HG02970 (cell line): ENCODE measurements around the gene RPL35.
"Not testable (repeated sequence)": the region's sequence is repeated elsewhere in the genome, so short reads cannot be mapped to it uniquely, and the experiment has no call there.

Source experiments
- ATAC-seq: cut with Tn5 transposase; IDR thresholded peaks from one replicate; pipeline ENCODE4 v1.9.1; 2021; ENCODE audit warnings: mild to moderate bottlenecking, moderate library complexity, moderate number of reproducible peaks; ENCODE audit not compliant: unreplicated experiment, low FRiP score

RPL35 gene

GRCh38 chr9:124853605-124854143, 8.1 kb downstream of the RPL35 start:
- no peak for ATAC-seq

DNA sequence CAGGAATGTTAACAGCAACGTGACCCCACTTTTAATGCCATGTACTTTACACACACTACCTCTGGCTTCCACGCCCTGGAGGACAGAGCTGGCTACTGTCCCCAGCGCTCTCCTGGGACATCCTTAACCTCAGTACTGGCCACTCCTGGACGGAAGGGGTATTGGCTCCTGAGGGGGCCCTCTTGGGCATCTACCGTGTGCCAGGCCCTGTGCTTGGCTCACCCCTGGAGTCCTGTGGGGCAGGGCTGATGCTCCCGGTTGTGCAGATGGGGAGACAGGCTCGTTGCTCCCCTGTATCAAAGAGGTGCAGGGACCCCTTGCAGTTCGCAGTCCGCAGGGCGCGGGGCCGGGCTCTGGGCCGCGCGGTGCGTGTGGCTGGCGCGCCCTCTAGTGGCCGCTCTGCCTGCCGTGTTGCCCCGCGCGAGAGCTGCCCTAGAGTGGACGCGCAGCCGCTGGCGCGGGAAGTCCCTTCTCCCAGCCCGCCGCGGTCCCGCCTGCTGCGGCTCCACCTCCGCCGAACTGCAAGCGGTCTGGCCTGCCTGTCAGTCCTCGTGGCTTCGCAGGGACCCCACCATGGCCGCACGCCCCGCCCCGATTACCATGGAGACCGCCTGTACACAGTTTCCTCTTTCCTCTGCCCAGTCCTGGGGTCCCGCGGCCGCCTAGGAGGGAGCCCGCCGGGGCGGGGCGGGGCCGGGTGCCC, 8.8 kb downstream of the RPL35 start, which contains the start of gene WDR38:
TSS of gene WDR38 (plus strand) at position 632 of the 703 bp plus-strand sequence. CDS start 72 bp downstream, outside the sequence.
- peak; percentile 73 for ATAC-seq

DNA sequence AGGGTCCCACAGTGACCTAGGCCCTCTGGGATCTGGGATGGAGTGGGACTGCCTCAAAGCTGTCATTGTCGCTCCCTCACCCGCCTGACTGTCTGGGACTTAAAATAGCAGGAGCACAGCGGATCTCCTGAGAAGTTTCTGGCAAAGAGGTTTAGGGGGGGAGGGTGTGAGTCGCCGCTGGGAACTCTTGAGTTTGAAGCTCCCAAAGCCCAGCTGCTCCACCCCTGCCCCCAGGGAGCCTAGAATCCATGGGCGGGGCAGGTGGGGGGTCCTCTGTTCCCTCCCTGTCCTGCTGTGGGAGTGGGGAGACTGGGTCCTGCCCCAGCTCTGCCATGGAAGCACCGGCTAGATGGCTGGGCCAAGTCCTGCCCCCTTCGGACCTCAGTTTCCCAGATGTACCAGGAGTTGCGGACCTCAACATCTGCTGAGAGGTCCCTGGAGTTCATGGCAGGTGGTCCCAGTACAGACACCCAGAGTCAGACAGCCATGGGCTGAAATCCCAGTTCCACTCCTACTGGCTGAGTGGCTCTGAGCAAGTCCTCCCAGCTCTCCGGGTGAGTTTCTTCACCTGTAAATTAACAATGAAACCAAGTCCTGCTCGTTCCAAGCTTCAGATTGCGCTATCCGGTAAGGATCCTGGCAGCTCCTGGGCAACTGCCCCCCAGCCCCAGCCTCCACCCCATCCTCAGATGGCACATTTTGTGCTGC, 9.5 kb downstream of the RPL35 start:
- ATAC-seq = no peak

GRCh38 chr9:124849801-124850200, 12.0 kb downstream of the RPL35 start:
- ATAC-seq = no peak

DNA sequence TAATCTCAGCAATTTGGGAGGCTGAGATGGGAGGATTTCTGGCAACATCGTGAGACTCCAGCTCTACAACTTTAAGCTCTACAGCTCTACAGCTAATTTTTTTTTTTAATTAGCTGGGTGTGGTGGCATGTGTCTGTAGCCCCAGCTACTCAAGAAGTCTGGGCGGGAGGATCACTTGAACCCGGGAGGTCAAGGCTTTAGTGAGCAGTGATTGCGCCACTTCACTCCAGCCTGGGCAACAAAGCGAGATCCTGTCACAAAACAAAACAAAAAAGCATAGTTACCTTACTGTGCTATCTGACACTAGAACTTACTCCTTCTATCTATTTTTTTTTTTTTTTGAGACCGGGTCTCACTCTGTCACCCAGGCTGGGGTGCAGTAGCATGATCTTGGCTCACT, 14.8 kb downstream of the RPL35 start:
- ATAC-seq = no peak

- not testable (repeated sequence) for ATAC-seq
Measured at GRCh38 chr9:124846467-124846866, 15.3 kb downstream of the RPL35 start.

GRCh38 chr9:124844291-124844690, 17.5 kb downstream of the RPL35 start:
- ATAC-seq = no peak

DNA sequence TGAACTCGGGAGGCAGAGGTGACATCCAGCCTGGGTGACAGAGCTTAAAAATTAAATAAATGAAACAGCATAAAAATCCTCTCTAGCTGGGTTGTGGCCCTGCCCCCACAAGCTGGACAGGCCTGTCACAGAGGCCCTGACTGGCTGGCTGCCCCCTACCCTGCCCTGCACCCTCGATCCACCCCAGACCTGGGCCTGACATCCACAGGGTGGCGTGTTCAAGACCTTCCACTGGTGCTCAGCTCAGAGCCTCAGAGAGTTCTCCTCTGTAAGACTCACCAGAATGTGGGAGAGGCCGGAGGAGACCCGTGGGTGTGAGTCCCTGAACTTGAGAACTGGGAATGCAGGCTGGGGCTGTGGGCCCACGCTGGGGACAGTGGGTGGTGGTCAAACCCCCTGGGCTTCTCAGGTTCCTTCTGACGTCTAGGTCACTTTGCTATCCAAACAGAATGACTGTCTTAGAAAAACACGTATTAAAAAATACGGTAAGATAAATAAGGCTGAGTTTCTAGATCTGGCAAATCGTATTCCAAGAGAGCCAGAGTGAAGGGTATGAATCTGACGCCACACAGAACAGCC, 18.2 kb downstream of the RPL35 start:
- ATAC-seq = no peak

DNA sequence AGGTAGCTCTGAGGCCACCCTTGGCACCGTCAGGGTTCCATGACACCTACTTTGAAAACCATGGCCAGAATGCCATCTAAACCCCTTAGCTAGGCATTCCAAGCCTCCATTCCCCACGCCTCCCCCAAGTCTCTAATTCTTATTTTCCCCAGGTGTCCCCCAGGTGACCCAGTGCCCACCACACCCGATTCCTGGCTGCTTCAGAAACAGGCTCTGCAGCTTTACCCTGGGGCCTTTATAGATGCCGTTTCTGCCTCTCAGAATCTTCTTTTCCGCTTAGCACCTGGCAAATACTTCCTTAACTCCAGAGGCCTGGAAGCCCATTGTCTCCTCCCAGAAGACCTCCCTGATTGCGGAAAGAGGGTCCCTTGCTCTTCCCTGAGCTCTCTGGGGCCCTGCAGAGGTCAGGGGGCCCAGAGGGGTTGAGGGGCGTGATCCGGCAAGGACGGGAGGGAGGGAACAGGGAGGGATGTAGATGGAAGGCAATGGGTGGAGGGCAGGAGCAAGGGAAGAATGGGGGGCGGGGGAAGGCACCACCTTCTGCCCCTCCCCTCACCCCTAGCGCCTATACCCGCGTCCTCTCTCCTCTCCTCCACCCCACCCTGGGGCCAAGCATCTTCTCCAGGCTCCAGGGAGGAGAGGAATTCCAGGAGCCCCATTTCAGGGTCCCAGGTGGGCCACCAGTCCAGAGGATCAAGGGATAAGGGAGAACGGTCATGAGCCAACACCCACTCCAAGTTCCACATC, 20.5 kb downstream of the RPL35 start:
- ATAC-seq = no peak

GRCh38 chr9:124840300-124840833, 21.4 kb downstream of the RPL35 start:
- ATAC-seq = no peak

GRCh38 chr9:124839612-124840299, 22.0 kb downstream of the RPL35 start:
- no peak for ATAC-seq

- not testable (repeated sequence) for ATAC-seq
Measured at GRCh38 chr9:124838567-124839275, 23.0 kb downstream of the RPL35 start.

DNA sequence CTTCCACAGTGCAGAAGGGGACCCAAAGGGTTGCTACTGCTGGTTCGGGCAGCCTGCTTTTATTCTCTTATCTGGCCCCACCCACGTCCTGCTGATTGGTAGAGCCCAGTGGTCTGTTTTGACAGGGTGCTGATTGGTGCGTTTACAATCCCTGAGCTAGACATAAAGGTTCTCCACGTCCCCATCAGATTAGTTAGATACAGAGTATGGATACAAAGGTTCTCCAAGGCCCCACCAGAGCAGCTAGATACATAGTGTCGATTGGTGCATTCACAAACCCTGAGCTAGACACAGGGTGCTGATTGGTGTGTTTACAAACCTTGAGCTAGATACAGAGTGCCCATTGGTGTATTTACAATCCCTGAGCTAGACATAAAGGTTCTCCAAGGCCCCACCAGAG, 23.6 kb downstream of the RPL35 start:
- ATAC-seq = not testable (repeated sequence)

DNA sequence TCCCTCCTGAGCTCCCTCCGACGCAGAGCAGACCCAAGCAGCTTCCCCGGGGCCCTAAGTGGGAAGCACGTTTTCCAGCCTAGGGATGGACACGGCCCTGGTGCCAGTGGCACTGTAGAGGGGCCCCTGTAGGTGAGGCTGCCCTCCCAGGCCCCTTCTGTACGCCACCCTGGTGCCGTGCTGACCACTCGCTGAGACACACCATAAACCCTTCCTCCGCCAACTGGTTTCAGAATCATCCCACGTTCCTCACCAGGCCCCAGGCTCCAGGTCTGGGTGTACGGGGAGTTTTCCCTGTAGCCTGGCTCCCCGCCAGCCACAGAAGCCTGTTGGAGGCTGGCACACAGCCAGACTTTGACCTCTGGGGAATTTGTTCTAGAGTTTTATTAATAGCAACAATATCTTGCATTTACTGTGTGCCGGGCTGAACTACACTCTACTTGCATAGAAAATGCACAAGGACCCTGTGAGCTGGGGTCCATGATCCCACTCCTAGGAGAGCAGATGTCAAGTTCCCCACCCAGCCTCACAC, 26.7 kb downstream of the RPL35 start:
- ATAC-seq = no peak

- no peak for ATAC-seq
Measured at GRCh38 chr9:124834591-124834990, 27.2 kb downstream of the RPL35 start.

- no peak for ATAC-seq
Measured at GRCh38 chr9:124831642-124832364, 30.0 kb downstream of the RPL35 start.

- ATAC-seq = no peak
Measured at GRCh38 chr9:124830593-124830992, 31.2 kb downstream of the RPL35 start.

DNA sequence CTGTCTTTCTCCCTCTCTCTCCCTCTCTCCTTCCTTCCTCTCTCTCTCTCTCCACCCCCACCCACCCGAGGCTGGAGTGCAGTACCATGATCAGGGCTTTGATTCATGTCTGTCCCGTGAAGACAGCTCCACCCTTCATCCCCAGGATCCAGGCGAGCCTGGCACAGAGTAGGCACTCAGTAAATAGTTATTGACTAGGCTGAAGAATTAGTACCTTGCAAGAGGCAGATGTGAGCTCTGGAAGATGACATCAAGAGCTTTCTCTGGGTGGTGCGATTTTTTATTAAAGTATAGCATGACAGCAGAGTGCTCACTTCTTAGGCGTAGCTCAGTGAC, 32.5 kb downstream of the RPL35 start:
- ATAC-seq = no peak
